HG03520 (cell line): ENCODE results near the gene CXCL9.
"Not testable (repeated sequence)": the region's sequence is repeated elsewhere in the genome, so short reads cannot be mapped to it uniquely, and the experiment has no call there.

Experiments used
- ATAC-seq: cut with Tn5 transposase; IDR thresholded peaks from one replicate; pipeline ENCODE4 v1.9.1; 2021; ENCODE audit warnings: mild to moderate bottlenecking, moderate library complexity; ENCODE audit not compliant: unreplicated experiment

CXCL9 gene

DNA sequence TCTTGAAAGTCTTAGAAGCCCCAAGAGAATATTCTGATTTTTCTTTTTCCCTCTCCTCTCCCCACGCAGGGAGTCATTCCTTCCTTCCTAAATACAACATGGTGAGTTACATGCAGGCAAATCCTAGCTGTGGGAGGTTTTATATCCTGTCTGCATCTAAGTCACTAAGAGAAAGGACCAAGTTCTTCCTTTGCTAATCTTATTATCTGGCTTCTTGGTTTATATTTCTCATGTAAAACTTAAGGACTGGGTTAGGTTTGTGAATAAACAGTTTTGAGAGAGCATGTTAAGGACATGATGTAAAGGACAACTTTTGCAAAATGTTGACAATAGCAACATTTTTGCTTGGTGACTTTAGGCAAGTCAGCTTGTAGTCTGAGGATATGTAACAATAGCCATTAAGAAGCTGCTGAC lies 5.1 kb upstream of the CXCL9 start:
- no peak for ATAC-seq

DNA sequence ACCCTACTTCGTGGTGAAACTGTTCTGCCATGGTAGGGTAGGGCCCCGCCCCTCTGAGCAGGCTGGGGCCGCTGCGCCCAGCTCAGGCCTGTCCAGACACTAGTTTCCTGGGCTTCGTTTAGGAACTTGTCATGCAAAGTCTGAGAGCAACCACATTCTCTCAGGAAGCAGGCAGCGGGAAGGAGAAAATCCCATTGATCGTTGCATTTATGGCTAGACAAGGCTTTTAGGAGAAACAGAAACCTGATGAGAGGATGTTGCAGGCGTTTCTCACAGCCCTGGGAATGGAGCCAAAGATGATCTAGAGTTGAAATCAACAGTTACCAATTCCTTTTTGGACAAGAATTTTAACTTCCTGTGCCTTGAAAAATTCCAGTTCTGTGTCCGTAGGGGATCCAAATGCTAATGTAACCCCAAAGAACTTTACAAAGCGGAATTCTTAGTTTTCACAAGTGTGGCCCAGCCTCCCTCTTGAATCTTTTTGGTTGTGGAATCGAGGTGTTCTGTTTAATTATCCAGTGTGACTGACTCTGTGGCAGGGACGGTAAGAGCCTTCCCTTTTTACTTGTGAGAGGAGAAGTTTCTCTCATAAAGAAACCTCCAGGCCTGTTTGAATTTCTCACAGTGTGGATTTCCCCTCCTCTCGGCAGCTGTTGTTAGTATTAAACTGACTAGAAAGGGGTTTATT lies 4.5 kb upstream of the CXCL9 start:
- peak; percentile 70 for ATAC-seq

DNA sequence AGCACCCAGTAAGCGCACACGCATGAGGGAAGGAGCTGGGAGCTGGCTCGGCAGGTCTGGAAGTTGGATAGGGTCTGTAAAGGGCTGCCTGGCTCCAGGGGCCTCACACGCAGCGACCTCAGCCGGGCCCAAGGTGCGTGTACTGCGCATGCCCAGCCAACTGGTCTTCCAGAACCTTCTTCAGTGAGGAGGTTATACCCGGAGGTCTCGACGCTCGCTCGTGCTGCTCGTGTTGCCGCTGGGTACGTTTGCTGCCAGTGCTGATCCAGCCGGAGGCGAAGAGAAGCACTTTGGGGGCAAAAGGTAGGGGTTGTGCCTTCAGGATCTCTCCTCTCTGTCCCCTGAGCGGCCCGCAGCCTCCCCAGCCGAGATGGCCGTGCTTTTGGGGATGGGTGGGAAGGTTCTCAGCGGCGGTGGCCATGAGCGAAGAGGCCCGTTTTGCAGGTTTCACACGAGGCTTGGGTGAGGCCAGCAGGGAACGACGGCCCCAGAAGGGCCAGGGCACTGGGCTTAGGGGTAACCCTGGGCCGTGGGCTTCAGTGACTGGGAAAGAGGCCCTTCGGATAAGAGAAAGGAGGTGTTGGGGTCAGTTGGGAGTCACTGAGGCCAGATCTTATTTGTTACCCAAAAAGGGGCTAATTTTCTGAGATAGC lies 3.8 kb upstream of the CXCL9 start:
- ATAC-seq: no peak

DNA sequence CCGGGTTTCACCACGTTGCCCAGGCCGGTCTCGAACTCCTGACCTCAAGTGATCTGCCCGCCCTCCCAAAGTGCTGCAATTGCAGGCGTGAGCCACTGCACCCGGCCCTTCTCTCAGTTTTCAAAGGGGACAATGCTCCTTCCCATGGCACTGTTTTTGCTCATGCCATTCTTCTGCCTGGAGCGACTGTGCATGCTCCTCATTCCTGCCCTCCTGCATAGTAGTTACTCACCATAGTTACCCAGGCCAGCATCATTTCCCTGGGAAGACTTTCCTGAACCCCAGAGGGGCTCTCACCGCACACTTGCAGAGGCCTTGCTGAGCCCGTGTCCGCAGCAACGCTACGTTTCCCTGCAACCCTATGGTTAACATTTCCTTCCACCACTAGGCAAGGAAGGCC lies 3.3 kb upstream of the CXCL9 start:
- no peak for ATAC-seq

DNA sequence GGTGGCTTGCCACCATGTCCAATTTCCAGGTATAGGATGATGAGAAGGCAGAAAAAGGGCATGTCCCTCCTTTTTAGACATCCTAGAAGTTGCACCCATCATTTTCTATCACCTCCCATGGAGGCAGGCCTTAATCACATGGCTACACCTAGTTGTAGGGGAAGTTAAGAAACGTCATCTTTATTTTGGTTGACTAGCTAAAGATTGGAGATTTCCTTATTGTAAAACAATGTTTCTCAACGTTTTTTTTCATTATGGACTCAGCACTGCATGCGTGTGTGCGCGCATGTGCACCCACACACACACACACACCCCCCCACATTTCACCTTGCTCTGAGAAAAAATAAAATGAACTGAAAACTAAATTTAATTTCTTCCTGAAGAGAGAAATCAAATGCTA lies 2.0 kb upstream of the CXCL9 start:
- ATAC-seq: no peak

DNA sequence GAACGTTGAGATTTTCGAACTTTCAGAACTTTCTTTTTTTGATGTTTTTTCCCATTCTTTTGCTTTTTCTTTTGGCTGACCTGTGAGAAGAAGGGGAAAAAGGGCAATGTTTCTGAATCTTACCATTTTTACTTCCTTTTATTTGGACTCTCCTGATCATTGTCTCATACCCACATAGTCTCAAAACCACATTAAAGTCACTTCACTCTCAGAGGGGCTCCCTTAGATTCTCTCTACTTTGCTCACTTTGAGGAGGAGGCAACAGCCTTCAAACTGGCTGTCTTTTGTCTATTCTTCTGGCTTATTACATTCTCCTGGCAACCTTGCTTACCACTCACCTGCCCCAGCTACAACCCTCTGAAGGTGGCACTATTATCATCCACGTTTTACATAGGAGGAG lies 3.7 kb downstream of the CXCL9 start:
- no peak for ATAC-seq

DNA sequence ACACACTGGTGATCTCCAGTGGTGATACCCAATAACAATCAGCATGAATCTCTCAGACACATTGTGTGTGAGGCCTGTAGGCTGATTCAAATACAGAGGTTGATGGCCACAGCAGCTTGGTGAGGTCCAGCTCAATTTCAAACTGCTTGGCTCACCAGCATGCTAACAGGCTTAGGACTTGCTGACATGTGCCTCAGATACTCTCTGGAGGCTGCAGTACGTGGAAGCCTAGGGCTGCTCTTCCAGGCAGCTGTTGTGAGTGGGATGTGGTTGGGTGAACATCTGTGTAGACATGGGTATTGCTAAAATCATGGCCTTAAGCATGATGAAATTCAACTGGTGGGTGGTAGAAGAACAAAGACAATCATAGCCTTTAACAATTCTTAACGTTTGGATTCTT lies 4.3 kb downstream of the CXCL9 start:
- no peak for ATAC-seq

DNA sequence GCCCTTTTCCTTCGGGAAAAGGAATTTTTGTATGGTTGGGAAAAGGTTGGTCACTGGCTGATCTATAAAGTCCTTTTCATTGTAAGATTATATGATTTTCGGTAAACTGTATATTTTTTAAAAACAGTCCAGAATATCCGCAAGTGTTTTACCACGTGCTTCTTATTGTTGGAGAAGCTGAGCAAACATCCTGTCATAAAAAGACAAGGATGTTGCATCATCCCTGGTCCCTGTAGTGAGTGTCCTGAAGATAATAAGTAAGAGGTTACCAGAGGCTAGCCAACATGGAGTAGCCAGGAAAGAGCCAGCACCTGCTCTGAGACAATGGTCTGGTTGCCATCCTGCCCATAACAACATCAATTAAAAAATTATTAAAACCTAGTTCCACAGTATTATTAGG lies 5.1 kb downstream of the CXCL9 start:
- ATAC-seq: no peak

DNA sequence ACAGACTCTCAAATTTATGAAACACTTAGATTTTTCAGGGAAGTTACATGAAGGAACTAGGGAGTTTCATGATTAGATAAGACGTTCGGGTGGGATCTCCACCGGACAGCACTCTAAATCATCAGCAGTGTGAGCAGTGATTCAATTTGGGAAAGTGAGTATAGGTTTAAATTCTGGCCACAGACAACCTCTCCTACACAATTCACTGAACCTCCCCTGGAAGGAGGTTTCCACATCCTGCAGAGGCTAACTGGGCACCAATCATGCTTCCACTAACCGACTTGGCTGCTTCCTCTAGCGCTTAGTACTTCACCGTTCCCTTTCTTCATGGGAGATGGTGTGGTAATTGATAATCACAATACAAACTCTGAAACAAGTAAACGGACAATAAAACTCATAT lies 5.6 kb downstream of the CXCL9 start:
- ATAC-seq: no peak

DNA sequence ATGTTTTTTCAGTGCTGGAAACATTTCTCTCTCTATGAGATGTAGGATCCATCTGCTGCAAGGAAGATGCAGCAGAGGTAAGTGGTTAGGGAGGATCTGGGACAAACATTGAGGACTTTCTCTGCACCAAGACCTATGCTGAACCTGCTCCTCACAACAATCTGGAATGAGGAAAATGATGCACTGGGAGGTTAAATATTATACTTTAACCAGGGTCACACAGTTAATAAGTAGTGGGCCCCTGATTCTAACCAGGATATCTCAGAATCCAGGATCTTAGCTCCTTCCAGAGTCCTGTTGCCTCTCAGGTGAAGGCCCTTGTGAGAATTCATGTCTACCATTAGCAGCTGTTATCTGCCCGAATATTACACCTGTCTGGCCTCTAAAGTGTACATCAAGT lies 7.0 kb downstream of the CXCL9 start:
- ATAC-seq: no peak

DNA sequence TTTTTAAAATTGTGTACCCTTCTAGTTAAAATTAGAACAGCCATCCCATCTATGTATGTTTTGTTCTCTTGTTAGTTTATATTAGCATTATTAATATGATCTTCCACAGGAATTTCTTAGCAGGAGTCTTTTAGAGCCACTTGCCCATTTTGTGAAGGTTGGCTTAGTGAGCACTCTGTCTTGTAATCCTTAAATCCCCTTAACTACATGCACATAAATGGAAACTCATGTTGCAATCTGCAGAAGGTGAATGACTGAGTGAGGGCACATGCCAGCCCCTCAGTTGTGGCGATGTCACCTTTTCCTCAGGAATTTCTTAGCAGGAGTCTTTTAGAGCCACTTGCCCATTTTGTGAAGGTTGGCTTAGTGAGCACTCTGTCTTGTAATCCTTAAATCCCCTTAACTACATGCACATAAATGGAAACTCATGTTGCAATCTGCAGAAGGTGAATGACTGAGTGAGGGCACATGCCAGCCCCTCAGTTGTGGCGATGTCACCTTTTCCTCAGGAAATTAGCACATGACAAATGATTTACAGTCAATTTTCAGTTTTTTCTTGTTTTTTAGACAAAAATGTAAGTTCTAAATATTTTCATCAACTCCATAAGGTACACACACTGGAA lies 8.7 kb downstream of the CXCL9 start:
- ATAC-seq: not testable (repeated sequence)

DNA sequence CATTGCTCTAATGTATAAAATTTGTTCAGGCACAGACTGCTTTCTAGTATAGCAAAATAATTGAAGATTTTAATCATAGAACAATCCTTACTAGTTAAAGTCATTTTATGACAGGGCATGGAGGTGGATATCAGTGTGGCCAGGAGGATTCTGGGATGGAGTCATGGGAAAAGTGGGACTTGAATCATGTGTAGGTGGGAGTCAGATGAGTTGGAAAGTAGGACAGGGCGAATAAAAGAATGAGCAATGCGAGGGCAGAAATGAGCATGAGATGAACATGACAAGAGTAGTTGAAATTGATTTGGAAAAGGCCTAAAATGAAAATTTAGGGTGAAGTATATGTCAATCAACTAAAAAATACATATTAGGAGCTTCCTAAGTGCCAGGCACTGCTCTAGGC lies 9.4 kb downstream of the CXCL9 start:
- ATAC-seq: no peak

DNA sequence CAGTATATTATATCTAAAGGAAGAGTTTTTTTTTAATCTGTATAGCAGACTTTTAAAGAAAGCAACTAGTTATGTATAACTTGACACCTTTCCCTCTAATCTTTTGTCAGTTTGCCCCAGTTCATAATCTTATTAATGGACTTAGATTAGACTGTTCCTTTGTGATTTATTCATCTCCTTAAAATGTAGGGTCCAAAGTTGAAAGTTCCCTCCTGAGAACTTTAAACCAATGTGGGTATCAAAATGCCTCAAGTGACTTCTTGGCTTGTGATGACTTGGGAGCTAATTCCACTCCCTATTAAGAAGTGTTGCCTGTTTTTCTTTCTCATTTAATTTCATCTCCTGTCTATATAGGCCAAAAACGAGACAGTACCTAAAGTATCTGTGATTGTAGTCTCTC lies 10.2 kb downstream of the CXCL9 start:
- ATAC-seq: no peak

DNA sequence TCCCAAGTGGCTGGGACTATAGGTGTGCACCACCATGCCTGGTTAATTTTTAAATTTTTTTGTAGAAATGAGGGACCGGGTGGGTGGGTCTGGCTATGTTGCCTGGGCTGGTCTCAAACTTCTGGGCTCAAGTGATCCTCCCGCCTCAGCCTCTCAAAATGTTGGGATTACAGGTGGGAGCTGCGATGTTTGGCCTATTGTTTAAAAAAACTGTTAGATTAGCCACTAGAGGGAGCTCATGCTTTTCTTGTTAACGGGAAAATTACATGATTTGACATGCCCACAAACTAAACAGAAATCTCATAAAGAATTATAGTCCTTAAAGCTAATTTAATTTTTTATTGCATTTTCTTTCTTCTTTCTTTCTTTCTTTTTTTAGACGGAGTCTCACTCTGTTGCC lies 11.6 kb downstream of the CXCL9 start:
- ATAC-seq: no peak

DNA sequence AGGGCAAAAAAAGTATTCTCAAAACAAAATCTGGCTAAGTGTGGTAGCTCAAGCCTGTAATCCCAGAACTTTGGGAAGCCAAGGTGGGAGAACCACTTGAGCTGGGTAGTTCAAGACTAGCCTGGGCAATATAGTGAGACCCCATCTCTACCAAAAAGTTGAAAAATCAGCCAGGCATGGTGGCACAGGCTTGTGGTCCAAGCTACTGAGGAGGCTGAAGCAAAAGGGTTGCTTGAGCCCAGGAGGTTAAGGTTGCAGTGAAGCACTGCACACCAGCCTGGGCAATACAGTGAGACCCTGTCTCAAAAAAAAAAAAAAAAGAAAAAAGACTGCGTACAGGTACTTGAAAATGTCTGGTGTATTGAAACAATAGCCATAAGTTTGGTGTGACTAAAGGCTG lies 14.8 kb downstream of the CXCL9 start:
- ATAC-seq: no peak

DNA sequence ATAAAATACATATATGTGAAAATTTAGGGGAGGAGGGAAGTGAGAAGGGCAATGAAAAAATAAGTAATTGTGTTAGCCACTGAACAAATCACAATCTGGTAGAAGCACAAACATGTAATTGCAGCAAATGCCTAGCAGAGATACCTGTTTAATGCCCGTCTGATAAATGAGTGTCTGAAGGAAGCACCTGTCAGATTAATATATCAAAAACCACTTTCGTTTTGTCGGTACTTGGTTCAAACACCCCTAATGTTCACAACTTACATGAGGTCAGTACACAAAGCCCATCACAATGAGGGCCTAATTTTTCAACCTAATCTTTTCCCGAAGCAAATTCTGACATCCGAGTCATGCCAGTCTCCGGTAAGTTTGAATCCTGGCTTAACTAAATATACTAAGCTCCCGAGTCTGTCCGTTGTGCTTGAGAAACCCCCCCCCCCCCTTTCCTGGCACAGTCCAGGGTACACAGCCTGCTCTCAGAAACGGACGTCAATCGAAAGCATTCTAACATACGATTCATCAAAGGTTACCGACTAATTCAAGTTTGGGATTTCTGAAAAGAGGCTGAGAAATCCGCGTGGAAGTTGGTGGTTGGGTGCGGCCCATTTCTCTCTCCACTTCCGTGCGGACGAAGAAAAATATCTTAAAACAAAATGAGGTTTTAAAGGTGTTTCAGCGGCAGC lies 17.3 kb downstream of the CXCL9 start:
- ATAC-seq: no peak

DNA sequence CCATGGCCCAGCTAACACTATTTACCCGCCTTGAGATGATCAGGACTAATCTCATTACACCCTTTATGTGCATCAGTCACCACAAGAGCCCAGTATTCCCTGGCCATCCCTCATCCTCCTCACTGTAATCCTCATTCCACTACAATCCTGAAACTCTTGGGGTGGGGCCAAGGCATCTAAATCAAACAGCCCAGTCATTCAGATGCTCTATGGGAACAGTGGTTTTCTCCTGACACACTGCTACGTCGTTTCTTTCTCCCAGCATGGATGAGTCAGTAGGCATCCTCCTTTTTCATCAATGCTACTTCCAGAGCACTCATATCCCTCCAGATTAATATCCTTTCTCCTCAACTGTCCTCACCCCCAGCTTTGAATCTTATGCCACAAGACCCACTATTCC lies 22.2 kb downstream of the CXCL9 start:
- ATAC-seq: no peak

DNA sequence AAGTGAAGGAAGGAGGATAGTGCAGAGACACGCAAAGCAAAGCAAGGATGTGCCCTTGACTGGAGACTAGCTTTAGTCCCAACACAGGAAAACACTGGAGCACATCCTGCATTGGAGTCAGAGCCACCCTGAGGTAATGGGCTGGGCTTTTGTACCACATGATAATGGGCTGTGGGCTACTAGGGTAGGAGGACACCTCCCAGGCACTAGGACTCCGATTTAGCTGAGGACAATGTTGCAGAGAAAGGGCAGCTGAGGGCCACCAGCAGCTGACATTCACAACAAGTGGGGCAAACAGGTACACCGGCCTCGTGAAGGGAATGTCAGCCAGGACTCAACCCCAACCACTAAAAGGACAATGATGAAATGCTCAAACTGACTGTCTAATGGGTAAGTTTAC lies 26.7 kb downstream of the CXCL9 start:
- ATAC-seq: no peak

DNA sequence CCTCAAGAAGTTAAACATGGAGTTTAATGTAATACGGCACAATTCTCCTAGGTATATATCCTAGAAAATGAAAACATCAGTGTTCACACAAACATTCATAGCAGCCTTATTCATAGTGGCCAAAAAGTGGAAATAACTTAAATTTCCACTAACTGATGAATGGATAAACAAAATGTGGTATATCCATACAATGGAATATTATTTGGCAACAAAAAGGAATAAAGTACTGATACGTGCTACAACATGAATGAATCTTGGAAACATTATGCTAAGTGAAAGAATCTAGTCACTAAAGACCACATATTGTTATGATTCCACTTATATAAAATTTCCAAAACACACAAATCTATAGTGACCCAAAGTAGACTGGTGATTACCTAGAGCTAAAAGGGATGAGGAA lies 31.1 kb downstream of the CXCL9 start:
- ATAC-seq: no peak

DNA sequence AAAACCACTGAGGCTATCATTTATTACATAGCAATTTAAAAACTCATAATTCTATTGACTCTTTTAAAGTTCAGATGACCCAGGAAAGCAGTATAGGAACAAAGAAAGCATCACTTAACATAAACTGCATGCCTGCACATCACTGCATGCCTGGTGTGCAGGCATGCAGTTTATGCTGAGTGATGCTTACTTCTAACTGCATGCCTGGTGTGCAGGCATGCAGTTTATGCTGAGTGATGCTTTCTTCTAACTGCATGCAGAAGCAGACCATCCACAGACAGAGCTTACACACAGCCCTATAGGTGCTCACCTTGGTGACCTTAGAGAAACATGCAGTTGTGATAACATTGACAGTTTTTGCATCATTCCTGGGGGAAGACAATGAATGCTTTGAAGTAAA lies 33.5 kb downstream of the CXCL9 start:
- ATAC-seq: no peak

DNA sequence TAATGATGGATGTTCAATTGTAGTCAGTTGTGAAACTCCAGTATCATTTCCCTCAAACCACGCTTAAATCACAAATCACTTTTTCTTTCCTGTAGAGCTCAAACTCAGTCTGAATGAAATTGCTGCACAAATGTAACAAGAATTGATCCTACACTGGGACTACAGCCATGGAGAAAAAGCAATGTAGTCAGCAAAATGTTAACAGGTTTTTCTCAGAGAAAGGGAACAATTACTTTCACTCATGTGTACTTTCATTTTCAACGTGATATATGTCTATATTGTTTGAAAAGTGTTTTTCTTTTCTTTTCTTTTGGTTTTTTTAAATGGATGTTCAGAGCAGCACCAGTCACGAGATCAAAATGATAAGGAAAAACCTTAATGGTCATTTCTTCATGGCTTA lies 39.2 kb downstream of the CXCL9 start:
- ATAC-seq: no peak

DNA sequence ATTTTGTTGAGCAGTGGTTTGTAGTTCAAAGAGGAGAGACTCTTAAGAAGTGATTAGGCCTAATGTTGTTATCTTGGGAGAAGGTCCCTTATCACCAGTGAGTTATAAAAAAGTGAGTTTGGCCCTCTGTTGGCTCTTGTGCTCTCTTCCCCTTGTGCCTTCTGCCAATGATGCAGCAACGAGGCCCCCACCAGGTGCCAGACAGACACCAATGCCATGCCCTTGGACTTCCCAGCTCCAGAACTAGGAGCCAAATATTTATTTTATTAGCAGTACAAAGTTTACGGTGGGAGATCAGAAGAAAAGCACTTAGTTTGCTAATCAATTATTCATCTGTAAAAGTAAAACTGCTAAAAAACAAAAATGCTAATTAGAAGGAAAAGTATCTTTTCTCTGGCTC lies 43.8 kb downstream of the CXCL9 start:
- no peak for ATAC-seq
